ENCODE results near the gene COX6B2. TPM values are rescaled to one million over a fixed set of nuclear protein-coding genes. Genes with fewer than 3 reads are reported as not detected.

The COX6B2 gene
- total and polyA plus RNA-seq, 12 donors: not detected

DNA sequence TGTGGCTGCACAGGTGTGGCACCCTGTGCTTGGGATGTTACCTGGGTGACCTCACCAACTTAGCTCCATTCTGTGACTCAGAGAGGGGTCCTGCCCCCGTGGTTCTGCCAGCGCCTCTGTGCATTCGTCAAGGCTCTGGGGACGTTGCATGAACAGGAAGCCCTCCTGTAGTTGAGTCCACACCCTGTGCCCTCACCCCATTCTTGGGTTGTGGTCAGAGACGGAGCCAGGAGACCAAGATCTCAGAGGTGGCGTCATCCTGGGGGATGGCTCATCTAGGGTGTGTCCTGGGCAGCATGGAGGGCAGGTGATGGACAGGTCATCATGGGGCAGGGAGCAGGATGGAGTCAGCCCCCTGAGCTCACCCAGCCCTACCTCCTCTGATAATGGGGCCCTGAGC, 2.5 kb downstream of the COX6B2 start:
- WGBS, 2 donors: 68 to 75% methylated on average over 6 of the region's 6 CpGs
- no peak for TF ChIP-seq CTCF (IDR thresholded peaks at IDR 0.05)
- intact Hi-C loops (cut with DNase I): no loop called here
- H3K9me3 ChIP-seq: no peaks in the 10 kb centered on the region
- DNase-seq (no peak), ATAC-seq (no peak)
- peaks cover 0 to 22% (median 15%) of the 10 kb centered on the region in 9 donors for H3K4me1 ChIP-seq
- no peak overlapping the region for H3K4me3 ChIP-seq
- peaks cover 0 to 7% (median under 1%) of the 10 kb centered on the region in 9 donors for H3K36me3 ChIP-seq
- H3K27me3 ChIP-seq: peaks cover 18 to 66% (median 62%) of the 10 kb centered on the region in 7 donors
- H3K27ac ChIP-seq: no peak overlapping the region

GRCh38 chr19:55350620-55351315, 3.8 kb downstream of the COX6B2 start:
- H3K4me3 ChIP-seq: no peak overlapping the region
- H3K4me1 ChIP-seq: peaks cover 0 to 26% (median 15%) of the 10 kb centered on the region in 9 donors
- no peak for ATAC-seq
- no peak overlapping the region for H3K27ac ChIP-seq
- no peaks in the 10 kb centered on the region for H3K9me3 ChIP-seq
- WGBS, 2 donors: 78 to 80% methylated on average over 11 of the region's 11 CpGs
- no peak for TF ChIP-seq CTCF (IDR thresholded peaks at IDR 0.05)
- DNase-seq: no peak
- H3K36me3 ChIP-seq: peaks cover 0 to 17% (median 8%) of the 10 kb centered on the region in 9 donors
- intact Hi-C loops (cut with DNase I): no loop called here
- H3K27me3 ChIP-seq: peaks cover 18 to 56% (median 51%) of the 10 kb centered on the region in 7 donors

GRCh38 chr19:55348317-55349034, 6.0 kb downstream of the COX6B2 start:
- ATAC-seq (no peak), DNase-seq (no peak)
- Histone ChIP-seq H3K27ac (no peak overlapping the region), H3K27me3 (peaks cover 9 to 36% (median 32%) of the 10 kb centered on the region in 7 donors), H3K36me3 (peaks cover 0 to 29% (median 8%) of the 10 kb centered on the region in 9 donors), H3K4me3 (no peak overlapping the region), H3K9me3 (no peaks in the 10 kb centered on the region), H3K4me1 (peaks cover 0 to 13% (median 4%) of the 10 kb centered on the region in 9 donors)
- intact Hi-C loops (cut with DNase I): no loop called here
- TF ChIP-seq CTCF (IDR thresholded peaks at IDR 0.05): no peak
- WGBS, 2 donors: 66 to 70% methylated on average over 22 of the region's 22 CpGs

- 83 to 84% methylated on average over 10 of the region's 10 CpGs for WGBS, 2 donors
Observed at GRCh38 chr19:55347442-55348009, 7.0 kb downstream of the COX6B2 start.

More at GRCh38 chr19:55347442-55348009, 7.0 kb downstream of the COX6B2 start:
- H3K27me3 ChIP-seq: peaks cover 5 to 26% (median 22%) of the 10 kb centered on the region in 7 donors
- DNase-seq (no peak), ATAC-seq (no peak)
- intact Hi-C loops (cut with DNase I): no loop called here
- TF ChIP-seq CTCF (IDR thresholded peaks at IDR 0.05): no peak
- H3K36me3 ChIP-seq: peaks cover 0 to 38% (median 8%) of the 10 kb centered on the region in 9 donors
- no peak overlapping the region for H3K4me3 ChIP-seq
- H3K4me1 ChIP-seq: peaks cover 0 to 9% (median 0%) of the 10 kb centered on the region in 9 donors
- H3K9me3 ChIP-seq: no peaks in the 10 kb centered on the region
- no peak overlapping the region for H3K27ac ChIP-seq
